NCI-H748 (cell line): ENCODE measurements around the gene MCTP1.
"Not testable (repeated sequence)": the region's sequence is repeated elsewhere in the genome, so short reads cannot be mapped to it uniquely, and the experiment has no call there.

Source experiments
- DNase-seq: peaks from one replicate; lab custom pipeline; 2025; ENCODE audit not compliant: unreplicated experiment; lab: John Stamatoyannopoulos, UW

The MCTP1 gene

DNA sequence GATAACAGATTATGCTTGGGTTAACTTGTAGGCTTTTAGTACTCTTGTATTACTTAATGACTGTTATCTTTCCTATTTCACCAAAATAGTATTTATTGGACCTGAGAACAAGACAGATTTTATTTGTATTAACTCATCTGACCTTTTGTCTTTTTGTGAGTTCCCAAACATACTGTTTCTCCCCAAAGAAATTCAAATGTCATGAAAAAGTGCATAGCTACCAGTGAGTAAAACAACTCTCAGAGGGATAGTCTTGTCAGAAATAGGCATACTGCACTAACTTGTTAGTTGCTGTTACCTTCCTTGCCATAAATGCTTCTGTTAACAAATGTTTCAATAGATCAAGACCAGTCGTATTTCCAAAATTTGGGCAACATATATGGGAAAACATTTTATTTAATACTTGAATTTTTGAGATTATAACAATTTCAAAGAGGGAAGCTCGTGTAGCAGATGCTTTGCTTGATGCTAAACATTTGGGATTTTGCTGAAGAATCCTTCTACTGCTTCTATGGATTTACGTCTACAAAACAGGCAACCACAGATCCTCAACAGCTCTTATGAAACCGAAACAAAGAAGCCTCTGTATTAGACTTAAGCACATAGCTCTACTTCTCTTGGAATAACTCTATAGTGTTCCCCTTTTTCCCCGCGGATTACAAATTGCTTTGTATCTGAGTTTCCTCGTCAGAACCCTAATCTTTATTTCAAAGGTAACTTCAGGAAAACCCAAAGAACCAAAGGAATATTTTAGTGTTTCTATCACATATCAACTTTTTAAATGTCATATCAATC is 248.8 kb downstream of the MCTP1 start:
- DNase-seq = no peak

DNA sequence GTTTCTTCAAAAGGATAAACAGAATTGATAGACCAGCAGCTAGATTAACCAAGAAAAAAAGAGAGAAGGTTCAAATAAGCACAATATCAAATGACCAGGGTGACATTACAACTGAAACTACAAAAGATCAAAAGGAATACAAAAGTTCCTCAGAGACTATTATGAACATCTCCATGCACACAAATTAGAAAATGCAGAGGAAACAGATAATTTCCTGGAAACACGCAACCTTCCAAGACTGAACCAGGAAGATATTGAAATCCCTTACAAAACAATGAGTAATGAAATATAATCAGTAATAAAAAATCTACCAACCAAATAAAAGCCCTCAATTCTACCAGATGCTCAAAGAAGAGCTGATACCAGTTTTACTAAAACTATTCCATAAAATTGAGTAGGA is 252.1 kb downstream of the MCTP1 start:
- DNase-seq = no peak

DNA sequence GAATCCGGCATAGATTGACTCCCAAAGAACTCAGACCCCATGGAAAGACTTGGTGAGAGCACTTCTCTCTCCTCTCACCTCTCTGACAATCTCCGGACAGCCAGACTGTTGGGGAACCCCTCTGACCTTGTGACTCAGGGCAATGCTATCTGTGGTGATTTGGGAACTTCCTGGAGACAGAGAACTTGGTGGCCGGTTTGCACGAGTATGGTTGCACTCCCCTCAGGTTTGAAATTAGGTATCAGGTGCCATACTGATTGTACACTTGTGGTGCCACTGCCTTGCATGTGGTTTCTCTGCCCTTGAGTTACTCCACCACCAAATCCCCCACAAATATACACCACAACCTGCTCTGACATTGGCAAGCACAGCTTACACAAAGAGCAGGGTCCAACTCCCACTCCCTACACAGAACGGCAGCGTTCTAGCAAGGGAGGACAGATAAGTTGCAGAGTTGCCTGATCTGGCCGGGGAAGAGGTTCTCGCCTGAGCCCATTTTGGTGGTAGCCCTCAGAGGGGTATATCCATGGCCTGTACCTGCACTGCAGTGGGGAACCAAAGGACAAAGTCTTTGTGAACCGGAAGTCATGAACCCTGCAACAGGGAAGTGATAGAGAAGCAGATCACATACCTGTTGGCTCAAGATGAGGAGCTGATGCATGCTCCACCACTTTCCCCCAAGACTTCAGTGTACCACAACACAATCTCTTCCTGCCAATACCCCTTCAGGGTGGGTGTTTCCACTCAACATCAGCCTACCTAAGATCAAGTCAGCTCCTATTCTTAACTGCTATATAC is 255.1 kb downstream of the MCTP1 start:
- no peak for DNase-seq

DNA sequence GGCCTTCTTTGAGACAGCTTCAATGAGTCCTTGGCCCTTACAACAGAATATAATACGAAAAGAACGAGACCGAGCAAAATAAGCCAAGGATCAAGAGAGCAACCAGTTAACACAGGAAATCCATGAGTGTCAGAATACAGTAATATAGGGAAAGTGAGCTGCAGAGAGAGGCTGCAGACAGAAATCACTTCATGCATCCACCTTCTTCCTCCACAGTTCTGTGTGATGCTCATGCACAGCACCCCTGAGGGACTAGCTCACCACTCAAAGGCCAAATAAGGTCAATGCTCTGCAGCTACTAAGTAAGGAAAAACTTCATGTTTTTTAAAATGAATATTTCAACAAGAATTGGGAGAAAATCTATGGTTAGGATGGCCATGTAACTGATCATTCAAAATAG is 257.1 kb downstream of the MCTP1 start:
- no peak for DNase-seq

DNA sequence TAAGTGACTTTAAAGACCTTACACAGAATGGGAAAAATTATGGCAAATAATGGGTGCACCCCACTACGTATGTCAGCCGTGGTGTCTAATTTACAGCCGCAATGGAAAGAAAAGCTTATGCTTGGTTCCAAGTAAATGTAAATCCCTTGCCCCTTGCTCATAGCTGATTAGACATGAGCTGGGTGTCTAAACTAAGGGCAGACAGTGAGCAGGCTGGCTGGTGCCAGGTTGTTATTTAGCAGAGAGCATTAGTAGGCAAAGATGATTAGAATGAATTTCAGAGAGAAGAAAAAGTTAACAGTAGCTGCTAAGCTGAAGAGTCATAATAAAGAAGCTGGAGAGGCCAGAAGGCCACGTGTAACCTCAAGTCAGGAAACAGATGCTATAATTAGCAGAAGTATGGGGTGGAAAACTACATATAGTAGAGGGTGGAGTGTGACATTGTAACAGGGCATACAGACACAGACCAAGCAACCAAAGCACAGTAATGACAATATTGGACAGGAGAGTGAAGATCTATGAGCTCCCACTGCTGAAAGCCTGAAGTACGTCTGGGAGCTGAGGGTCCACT is 257.7 kb downstream of the MCTP1 start:
- no peak for DNase-seq

DNA sequence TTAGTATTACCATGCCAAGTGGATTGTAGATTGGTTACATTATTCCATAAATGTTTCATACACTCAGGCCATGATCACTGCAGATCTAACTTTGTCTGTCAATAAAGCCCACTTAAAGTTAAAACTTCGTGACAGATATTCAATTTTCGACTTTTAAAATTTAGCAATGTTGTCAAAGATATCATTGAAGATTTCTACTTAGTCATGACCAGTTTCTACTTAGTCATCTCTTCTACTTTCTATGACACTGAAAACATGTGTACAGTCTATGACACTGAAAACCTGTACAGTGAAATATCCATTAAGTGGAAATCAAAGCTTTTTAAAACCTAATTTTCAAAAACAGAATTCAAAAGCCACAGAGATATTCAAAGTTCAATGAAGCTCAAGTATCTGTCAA is 258.2 kb downstream of the MCTP1 start:
- DNase-seq = no peak

DNA sequence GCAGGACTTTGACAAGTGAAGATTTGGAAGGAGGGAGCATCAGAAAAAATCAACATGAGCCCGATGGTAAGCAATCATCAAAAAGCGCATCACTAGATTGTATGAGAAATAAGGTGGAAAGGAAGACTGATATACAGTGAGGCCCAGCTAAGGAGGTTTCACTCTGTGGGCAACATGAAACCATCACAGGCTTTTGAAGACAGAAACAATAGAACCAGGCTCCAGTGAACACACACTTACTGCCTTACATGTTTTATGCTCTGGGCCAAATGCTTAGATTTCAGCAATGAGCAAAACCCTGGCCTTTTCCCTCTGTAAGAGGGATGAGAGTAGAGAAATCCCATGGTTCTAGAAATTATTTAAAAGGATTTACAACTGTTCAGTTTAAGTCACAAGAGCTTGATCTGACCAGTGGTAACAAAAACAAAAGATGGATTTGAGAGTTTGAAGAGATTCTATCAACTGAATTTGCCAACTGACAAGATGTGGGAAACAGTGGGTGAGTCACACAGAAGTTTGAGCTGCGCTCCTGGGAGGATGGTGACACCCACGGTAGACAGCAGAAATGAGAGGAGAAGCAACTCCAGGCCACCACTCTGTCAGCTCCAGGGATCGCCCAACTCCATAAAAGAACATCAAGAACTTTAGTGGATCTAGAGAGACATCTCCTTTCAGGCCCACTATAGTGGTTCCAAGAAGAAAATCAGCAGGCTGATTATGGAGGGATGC is 261.8 kb downstream of the MCTP1 start:
- DNase-seq = no peak

DNA sequence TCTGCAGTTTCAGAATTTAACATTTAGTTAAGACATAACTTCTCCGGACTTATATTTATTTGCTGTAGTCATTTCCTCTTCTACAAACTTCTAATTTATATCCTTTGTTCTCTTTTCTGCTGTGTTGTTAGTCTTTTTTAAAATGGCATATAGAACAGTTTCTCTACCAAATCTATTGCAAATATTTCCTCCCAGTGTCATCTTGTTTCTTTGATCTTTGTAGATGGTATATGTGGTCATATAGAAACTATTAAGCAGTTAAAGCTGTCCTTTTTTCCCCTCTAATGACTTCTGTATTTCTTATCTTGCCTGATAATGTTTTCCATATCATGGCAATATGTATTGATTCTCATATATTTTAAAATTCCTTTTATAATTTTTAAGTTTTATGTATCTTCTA is 264.5 kb downstream of the MCTP1 start:
- no peak for DNase-seq

DNA sequence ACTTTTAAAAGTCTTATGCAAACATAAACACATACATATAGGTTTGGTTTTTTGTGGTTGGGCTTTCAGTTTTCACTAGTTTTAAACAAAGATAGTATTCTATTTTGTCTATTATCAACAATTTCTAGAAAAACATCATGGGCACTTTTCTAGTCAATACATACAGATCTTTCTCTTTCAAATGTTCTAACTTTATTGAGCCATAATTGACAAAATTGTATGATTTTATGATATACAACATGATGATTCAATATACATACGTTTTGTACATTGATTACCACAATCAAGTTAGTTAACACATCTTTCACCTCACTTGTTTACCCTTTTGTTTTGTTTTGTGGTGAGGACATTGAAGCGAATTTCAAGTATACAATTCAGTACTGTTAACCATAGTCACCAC is 265.9 kb downstream of the MCTP1 start:
- no peak for DNase-seq

DNA sequence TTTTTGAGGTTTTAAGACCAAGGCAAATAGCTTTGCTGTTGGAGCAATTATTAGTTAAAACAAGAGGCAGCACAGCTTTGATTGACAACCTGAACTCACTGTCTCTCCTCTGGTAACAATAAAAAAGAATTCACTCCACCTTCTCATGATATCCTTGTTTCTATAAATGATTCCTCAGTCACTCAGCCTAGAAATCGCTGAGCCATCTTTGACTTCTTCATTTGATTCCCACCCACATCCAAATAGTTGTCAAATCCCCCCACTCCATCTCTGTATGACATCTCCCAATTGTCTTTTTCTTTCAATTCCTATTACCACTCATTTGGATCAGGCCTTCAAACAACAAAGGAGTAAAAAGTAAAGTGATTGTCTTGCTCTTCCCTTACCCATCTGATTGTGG is 266.4 kb downstream of the MCTP1 start:
- DNase-seq = no peak

DNA sequence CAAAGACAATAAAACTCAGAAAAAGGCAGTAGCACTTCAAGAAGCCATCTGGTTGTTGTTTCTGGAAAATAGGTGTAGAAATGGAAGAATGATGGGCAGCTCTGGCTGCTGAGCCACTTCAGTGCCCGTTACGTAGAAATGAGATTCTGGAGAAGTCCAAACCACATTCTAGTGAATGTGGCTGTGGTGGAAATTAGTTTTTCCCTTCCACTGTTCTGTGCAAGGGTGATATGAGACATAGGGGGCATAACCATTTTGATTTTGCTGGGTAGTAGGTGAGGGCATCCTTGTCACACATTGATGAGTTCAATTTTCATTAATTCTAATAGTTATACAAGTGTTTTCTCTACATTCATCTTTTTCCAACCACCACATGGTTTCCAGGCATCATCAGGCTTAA is 275.1 kb downstream of the MCTP1 start:
- DNase-seq = no peak

DNA sequence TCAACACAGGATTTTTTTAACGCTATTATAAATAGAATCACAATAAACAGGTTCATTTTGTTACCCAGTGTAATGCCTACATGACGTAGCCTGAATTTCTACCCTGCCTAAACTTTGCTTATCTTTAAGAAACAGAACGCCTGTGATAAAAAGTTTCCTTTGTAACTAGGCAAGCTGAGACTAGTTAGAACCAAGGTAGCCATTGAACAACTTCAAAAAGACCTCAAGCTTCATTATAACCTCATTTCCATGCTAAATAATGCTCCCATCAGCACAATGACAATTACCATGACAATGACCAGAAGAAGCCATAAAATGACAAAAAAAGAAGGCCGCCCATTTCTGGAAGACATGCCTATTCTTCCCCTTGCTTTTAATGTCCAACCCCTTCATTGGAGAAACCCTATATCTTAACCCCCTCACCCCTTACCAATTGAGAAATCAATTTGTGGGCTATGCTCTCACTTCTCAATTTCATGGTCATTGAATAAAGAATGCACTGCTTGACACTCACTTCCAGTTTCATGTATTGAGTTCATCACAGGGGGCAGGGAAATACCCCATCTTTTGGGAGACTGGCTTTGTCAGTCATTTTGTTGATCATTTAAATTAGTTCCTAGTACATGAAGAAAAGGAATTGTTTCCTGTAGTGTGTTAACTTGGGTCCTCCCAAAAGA is 276.8 kb downstream of the MCTP1 start:
- DNase-seq = no peak

DNA sequence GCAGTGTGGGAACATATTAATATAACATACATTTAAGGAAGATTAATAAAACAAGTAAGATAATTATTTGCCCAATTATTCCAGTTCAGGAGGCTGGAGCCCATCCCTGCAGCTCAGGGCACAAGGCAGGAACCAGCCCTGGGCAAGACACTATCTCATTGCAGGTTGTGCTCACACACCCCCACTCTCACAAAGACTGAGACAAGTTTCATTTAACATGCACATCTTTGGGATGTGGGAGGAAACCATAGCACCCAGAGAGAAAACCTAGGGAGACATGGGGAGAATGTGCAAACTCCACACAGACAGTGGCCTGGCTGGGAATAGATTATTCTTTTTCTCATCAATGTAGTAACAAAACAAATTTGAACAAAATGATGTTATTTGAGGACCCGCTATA is 279.1 kb downstream of the MCTP1 start:
- no peak for DNase-seq

DNA sequence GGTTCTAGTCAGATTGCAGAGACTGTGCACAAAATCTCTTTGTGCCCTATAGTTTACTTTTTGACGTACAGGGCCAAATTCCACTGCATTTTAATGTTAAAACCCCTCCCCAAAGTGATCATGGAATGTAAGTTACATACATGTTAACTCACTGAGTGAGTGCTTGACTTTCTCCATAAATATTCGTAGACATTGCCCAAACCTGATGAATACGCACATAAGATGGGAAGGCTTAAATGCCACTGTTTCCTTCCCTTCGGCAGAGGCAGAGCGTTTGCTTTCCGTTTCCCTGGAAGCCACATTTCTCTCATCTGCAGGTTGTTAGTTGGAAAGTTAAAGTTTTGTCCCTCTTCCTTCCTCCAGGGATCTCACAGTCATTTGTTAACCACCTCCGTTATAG is 286.2 kb downstream of the MCTP1 start:
- no peak for DNase-seq

DNA sequence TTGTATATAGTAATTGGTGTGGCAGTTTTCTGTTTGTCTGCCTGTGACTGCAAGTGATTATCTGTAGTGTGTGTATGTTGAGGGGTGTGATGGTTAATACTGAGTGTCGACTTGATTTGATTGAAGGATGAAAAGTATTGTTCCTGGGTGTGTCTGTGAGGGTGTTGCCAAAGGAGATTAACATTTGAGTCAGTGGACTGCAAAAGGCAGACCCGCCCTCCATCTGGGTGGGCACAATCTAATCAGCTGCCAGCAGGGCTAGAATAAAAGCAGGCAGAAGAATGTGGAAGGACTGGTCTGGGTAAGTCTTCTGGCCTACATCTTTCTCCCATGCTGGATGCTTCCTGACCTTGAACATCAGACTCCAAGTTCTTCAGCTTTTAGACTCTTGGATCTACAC is 290.4 kb downstream of the MCTP1 start:
- DNase-seq = not testable (repeated sequence)

DNA sequence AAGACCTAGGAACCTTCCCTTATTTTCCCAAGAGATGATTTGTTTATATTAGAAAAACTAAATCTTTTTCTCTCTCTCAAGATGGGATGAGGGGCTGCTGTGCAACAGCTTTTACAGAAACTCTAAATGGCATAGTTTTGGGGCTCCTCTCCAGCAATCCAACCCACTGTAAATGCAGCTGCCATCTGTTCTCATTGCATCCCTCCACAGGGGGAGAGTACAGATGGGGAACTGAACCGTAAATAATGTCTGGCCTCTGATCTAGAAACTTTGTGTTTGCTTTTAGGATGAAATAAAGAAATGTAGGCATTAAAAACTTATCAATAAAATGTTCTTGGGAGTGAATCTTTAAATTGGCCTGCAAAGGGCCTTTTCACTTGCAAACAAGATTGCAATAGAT is 291.4 kb downstream of the MCTP1 start:
- no peak for DNase-seq

DNA sequence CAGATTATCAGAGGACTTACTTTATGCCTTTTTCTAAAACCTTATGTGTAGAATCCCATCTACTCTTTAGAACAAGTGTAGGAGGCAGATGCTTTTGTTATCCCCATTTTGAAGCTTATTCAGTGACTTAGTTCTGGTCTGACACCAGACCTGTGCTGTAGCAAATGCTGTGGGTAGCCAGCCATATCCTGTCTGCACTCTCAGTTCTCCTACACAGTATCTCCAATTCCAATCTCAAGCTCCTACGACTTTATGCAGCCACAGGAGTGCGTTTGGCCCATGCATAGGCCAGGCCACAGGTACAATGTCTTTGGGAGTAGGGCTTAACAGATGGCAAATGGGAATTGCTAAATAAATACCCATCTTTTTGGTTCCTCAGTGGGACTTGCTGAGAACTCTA is 292.6 kb downstream of the MCTP1 start:
- no peak for DNase-seq

DNA sequence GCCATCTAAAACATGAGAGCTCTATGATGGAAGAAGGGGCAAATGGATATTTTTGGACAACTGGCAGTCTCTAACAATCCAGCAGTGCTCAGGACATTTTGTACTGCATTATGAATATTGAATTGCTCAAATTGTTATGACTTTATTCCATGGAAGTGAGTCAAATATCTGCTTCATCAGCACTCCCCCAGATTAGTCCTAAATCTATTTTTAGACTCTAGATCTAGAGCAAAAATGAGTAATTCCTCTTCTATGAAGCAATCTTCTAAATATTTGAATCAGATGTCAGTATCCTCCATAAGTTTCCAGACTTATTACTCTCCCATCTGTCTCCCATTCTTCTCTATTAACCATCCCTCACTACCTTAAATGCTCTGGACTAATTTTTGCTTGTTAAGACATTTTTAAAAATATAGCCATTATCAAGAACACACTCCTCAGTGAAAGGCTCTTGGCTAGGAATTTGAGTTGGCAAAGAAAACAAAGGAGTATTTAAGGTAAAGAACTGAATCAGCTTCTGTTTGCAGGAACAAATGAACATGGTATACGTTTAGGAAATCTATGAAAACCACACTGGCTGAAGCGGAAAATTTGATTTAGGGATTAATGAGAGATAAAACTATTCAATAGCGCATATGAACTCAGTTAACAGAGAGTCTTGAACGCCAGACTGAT is 300.9 kb downstream of the MCTP1 start:
- DNase-seq = no peak

DNA sequence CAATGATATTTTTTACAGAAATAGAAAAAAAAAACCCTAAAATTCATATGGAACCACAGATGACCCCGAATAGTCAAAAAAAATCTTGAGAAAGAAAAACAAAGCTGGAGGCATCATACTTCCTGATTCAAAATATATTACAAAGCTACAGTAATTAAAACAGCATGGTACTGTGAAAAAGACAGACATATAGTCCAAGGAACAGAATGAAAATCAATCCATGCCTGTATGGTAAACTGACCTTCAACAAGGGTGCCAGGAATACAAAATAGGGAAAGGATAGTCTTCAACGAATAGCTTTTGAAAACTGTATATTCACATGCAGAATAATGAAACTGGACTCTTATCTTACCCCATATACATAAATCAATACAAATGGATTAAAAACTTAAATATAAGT is 307.5 kb downstream of the MCTP1 start:
- DNase-seq = no peak

DNA sequence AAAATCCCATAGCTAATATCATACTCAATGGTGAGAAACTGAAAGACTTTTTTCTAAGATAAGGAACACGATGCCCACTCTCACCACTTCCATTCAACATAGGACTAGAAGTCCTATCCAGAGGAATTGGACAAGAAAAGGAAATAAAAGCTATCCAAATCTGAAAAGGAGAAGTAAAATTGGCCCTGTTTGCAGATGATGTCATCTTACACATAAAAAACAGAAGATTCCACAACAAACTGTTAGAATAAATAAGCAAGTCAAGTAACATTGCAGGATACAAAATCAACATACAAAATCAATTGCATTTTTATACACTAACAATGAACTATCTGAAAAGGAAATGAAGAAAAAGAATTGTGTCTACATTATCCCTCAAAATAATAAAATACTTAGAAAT is 308.0 kb downstream of the MCTP1 start:
- DNase-seq = no peak
